GM19397 (cell line): ENCODE data around the gene FAM174A.
A peak's percentile ranks its signal among the peaks of the same experiment; 100 is the strongest.

Experiments
- ATAC-seq: cut with Tn5 transposase; IDR thresholded peaks from one replicate; pipeline ENCODE4 v1.9.1; 2021; ENCODE audit warnings: mild to moderate bottlenecking, moderate library complexity; ENCODE audit not compliant: unreplicated experiment

FAM174A gene

DNA sequence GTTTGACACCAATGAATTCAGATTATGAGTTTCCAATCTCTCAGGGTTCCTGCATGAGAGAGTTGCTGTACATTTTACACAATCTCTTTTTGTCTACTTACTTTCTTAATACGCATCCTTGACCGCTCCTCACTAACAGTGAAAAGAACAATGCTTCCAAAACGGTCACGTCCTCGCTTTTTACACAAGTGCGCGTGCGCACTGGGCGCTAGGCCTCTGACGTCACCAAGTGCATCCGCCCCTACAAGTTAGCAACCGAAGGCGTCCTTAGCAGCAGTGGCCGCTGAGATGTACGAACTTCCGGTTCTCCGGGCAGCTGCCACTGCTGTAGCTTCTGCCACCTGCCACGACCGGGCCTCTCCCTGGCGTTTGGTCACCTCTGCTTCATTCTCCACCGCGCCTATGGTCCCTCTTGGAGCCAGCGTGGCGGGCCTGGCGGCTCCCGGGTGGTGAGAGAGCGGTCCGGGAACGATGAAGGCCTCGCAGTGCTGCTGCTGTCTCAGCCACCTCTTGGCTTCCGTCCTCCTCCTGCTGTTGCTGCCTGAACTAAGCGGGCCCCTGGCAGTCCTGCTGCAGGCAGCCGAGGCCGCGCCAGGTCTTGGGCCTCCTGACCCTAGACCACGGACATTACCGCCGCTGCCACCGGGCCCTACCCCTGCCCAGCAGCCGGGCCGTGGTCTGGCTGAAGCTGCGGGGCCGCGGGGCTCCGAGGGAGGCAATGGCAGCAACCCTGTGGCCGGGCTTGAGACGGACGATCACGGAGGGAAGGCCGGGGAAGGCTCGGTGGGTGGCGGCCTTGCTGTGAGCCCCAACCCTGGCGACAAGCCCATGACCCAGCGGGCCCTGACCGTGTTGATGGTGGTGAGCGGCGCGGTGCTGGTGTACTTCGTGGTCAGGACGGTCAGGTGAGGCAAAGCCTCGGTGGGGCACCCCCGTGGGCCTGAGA lies at the start of gene FAM174A:
TSS of gene FAM174A (plus strand) at position 315 of the 946 bp plus-strand sequence. CDS start at position 472, 157 bp downstream.
- peak; percentile 98 for ATAC-seq

DNA sequence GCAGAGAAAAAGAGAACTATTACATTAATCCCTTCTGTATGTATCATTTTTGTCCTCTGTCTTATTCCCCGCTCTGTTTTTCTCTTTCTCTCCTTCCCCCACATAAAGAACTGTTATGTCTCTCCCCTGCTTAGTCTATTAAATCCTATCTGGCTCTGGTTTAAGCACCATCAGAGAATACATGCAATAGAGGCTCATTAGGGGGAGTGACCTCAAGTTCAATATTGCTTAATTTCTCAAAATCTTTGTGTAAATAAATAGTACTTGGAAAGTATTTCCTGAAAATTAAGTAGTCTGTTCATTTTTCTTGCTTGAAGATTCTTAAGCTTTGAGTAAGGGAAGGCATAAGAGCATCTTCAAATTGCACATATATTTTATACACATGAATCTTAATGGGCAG lies 41.2 kb upstream of the FAM174A start:
- no peak for ATAC-seq

DNA sequence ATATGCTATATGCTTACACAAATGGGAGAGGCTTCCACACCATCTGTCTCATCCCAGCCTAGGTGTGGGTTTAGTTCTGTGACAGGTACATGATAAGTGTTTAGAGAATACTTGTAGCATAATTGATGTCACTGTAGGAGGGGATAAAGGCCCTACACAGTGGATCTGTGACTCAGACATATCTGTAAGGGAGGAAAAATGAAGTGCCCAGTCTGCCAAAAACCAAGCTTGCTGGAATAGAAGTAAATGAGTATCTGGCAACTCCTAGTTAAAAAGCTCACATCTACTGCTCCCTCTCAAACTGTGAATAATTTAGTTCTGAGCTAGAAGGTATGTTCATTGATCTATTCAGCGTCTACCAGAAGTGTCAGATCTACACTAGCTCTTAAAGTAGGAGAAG lies 38.9 kb upstream of the FAM174A start:
- ATAC-seq, result no peak

DNA sequence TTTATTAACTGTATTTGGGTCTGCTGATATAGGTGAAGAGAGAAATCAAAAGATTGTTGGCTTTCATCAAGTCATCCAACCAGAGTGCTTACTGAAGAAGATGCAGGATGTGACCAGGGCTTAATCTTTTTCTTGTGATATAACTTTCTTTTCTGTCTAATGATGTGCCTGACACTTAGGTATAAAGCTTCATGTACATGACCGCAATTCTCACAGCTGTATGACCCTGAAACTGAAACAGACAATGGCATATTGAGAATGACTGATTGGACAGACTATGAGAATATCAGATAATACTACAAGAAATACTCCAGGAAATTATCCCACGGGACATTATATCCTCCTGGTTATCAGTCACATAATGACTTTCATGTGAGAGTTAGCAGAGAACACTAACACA lies 32.5 kb upstream of the FAM174A start:
- ATAC-seq, result no peak

DNA sequence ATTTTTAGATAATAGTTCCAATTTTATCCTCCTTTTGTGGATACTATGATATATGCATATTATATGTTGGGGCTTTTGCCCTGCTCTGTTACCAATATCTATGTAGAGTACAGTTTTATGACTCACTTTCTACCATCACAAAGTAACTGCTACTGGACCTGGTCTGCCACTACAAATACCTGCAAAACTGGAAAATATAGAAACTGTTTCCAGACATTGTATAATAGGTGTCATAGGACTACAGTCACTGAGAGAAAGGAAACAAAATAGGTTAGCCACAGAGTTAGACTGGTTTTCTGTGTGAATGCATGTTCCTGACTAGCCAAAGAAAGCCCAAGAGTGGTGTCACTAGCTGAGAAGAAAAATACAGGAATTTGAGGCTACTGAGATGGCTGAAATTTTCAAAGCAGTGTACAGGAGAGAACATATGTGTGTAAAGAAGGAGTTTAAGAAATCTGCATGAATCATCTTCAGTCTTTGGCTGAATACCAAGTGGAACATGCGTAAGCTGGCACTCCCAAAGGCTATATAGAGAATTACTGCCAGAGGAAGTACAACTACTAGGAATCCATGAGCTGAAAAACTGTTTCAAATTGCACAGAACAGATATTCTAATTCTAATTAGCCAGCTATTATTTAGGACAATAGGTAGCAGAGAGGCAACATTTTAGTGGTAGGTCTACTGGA lies 29.0 kb upstream of the FAM174A start:
- no peak for ATAC-seq

DNA sequence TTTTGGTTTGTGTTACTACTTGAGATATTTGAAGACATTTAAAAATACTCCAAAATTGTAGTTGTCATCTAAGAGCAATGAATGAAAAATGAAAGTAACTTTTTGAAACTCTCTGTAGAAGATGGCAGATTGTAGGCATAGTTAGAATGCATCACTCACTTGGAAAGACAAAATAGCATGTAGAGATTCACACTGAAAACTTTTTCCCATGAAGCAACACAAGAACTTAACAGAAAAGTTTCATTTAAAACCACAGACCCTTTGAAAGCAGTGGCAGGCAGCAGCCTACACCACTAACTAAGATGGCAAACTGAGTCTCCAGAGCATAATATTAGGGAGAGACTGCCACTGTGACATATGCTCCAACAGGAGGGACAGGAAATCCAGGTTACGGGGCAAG lies 18.9 kb upstream of the FAM174A start:
- ATAC-seq, result no peak

DNA sequence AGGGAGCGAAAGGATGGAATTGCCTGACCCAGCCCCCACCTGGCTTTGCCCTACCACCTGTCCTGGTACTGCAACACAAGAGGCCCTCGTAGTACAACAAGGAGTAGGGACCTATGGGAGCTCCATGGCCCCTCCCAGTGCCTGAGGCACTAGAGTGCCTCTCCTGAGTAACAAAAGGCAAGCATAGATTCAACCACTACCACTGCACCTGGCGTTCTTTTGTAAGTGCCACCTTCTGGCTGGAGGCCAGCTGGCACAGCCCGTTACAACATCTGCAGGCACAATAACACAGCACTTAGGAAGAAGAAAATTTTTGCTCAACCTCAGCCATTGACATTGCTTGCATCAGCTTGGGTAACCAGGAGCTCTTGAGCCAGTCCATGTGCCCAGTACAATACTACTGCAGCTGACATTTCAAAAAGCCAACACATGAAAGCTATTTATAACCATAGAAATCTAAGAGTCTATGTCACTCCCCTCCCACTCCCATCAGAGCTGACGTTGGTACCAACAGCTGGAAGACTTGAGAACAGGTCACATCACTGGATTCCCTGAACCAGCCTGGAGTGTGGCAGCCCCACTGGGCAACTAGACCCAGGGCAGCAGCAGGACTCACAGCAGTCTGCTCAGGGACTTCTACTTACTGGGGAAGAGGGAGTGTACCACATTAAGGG lies 17.7 kb upstream of the FAM174A start:
- ATAC-seq, result no peak

DNA sequence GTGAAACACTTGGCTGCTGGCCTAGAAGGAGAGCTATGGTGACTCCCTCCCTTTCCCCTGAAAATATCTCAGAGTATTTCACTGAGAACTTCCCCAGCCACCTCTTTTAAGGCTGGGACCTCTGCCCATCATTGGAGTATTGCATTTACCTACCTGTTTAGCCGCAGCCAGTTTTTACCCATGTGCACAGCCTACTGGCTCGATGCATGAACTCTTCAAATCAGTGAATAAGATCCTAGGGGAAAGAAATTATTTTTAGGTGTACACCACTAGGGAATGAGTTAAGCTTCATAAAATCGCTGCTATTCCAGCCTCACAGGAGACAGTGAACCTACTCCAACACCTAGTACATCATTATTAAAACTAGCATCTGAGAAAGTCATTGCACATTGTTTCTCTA lies 16.8 kb upstream of the FAM174A start:
- no peak for ATAC-seq

DNA sequence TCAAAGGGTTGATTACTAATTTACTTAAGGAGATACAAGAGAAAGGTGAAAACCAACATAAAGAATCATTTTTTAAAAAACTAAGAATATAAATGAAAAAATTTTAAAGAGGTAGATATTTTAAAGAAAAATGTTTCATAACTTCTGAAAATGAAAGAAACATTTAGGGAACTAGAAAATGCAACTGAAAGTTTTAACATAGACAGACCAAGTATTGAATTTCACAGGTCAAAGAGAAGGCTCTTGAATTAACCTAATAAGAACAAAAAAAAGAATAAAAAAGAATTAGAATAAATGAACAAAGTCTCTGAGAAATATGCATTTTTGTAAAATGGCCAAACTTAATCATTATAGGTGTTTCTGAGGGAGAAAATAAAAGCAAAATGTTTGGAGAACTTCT lies 16.1 kb upstream of the FAM174A start:
- ATAC-seq, result peak; percentile 47

DNA sequence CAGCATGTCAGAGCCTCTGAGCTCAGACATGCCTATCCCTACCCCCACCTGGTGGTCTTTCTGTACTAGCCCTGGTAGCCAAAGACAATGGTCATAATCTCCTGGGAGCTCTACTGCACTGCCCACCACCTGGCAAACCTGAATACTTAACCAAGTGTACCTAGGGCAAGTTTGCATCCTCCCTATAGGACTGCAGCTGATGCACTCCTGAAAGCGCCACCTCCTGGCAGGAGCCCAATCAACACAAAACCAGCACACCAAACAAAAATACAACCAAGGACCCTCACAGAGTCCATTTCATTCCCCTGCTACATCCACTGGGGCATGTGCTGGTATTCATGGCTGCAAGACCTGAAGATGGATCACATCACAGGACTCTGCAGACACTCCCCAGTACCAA lies 14.8 kb upstream of the FAM174A start:
- ATAC-seq, result no peak

DNA sequence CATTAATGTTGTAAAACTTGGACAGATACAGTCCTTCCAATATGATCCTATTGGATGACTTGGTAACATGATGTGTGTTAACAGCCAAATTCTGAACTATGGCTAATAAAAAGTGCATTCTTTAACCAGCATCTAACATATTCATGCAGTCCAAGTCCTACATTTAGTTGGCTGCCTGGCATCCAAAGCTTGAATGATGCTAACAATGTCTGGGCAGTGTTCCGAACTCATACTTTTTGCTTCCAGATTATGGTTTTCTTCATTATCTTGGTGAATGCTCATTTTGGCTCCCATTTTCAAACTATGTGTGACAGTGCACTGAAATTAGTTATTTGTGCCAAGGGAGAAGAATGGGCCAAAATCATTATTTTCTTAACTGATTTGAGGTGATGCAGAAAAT lies 2.8 kb downstream of the FAM174A start:
- ATAC-seq, result no peak

DNA sequence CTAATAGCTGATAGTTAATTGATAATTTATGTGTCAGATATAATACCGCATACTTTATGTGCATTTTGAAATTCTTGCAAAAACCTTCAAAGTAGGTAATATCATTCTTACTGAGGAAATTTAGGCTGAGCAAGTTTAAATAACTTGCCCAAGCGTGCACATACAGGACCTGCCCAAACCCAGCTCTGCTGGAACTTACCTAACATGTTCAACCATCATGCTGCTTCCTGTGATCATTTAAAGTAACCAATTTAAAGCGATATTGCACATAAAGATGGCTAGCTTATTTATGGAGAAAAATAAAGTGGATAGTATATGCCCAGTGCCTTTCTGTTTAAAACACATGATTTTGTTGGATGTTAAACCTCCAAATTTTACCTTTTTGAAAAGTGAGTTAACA lies 4.3 kb downstream of the FAM174A start:
- ATAC-seq, result no peak

DNA sequence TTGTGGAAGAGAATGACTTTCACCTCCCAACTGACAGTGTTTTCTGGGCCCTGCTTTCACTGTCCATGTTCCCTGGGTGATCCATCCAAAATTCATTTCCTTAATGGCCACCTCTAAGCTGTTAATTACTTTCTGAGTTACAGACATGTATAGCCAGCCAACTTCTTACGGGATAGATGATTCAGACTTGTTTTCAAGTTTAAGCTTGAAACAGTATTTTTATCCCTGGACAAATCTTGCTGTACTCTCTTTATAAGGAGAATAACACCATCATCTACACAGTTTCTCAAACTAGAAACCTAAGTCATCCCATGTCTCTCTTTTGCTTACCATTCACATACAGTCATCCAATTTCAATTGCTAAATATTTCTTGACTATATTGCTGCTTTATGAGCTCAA lies 6.9 kb downstream of the FAM174A start:
- no peak for ATAC-seq

DNA sequence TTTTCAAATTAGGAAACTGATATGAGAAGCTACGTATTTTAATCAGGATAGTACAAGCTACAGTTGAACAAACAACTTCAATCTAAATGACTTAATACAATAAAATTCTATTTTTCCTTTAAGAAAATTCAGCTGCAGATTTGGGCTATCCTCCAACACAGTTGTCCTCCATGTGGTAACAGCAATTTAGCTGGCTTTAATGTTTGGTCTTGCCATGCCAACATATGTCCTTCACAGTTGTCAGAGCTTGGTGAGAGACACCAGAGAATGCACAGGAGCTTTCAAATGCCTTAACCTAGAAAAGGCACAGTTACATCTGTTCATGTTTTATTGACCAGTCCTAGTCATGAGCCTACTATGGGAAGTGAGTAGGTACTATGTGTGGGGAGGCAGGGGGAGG lies 10.8 kb downstream of the FAM174A start:
- no peak for ATAC-seq

DNA sequence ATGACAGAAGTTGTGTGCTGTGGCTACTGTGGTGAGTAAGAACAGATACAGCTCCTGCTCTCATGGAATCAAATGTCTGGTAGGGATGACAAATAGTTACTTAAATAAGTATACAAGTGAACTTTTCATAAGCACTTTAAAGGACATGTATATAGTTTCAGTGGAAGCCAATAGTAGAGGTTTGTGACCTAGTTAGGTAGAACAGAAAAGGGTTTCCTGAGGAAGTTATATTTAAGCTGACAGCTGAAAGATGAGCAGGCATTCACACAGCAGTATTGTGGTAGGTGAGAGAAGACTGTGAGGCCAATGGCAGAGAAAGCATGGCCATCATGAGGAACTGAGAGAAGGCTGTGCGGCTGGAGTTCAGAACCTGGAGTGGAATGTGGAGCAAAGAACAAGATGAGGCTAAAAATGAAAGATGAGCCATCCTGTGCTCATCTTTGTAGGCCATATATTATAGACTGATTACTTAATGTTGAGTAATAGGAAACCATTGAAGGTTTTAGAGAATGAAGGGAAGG lies 15.4 kb downstream of the FAM174A start:
- peak; percentile 91 for ATAC-seq

DNA sequence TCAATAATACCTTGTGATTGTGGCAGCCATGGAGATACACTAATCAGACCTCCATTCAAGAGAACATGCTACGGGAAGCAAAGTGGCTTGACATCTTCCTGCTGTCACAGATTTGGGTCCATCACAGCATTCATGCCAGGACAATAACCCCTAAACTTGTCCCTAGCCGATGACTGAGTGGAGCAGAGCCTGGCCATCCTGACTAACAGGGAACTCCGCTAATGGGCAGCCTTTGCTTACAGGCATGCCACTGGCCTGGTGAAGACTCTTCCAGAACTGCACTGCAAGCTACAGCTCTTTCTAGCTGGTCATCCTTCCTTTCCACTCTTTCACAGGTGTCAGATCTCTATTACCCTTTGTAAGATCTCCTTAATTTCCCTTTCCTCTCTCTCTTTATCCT lies 16.0 kb downstream of the FAM174A start:
- peak; percentile 3 for ATAC-seq

DNA sequence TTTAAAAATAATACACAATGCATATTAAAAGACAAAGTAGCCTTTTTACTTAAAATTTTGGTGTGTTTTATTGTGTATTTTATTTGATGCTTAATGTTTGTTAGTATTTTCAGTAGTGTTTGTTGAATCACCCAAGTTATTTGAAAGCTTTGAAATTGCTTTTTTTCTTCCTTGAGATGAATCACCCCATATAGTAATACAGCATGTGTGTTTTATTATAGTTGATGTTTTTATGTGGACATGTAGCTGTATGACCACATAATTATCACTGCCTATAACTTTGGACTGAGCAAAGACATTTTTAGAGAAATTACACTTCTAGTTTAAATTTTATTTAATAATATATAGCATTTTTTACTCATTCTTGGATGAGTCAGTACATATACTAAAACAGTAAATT lies 18.0 kb downstream of the FAM174A start:
- no peak for ATAC-seq

DNA sequence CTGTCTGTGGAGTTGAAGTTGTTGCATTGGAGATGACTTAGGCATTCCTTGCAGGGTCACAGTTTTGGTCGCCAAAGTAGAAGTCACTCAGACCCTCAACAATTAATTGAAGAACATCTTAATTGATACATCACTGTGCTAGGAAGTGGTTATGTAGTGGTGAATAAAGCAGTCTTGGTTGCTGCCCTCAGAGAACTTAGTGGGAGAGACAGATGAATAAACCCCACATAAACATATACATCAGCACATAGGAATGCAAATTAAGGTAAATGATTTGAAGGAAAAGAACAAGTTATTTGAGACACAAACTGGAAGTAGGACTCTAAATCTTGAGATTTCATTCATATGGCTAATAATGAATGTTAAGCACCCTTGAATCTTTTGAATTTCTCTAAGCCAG lies 25.7 kb downstream of the FAM174A start:
- no peak for ATAC-seq

DNA sequence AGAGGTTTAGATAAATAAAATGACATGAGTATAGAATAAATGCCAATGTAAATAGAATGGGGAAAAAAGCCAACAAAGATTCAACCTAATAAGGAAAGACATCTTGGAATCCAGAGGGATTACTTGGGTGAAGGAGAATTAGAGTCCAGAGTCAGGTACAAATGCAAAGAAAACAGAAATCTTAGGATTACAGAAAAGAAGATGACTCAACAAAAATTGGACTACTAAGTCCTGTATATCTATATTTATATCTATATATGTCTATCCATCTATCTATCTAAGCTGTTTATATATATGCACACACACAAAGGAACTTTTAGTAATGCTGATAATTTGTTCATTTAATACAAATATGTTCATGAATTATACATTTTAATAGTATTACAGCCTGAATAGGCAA lies 27.6 kb downstream of the FAM174A start:
- no peak for ATAC-seq

DNA sequence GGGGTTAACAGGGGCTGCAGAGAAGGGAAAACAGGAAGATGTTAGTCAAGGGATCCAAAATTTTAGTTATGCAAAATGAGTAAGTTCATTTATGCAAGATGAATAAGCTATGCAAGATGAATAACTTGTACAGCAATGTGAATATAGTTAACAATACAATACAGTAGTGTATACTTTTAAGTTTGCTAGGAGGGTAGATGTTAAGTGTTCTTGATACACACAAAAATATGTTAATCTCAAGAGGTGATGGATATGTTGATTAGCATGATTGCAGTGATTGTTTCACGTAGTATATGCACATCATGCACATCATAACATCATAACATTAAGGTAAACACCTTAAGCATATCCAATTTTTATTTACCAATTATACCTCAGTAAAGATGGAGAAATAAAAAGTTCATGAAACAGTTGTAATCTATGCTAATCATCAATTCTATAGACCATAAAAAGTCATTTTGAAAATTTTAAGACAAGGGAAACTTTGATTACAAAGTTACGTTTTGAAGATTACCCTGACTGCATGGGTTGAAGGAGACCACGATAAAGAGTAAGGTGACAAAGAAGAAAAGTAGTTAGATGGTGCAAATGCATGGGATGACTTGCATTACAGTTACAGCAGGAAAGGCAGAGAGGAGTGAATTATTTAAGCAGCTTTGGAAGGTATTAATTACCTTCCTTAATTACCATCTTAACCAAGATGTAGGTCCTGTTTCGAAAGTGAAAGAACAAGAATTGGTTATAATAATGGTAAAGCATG lies 31.4 kb downstream of the FAM174A start:
- no peak for ATAC-seq

DNA sequence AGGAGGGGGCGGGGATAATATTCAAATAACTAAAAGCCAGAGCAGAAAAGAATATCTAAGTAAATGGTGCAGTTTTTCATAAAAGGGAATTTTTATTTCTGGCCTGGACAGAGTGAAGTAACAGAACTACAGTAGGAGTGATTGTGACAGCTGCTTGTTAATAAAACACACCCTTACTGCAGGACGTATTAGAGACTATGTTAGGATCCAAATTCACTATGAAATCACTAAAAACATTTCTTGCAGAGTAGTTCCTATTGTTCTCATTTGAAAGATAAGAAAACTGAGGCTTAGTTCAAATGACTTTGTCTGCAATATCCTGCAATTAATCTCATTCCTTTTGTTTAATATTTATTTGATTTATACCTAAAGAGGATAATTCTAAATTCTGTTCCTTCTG lies 39.5 kb downstream of the FAM174A start:
- no peak for ATAC-seq
